ENCODE data around the gene ASAP2.

GRCh38 chr2:9206991-9207640 lies 504 bp downstream of the ASAP2 start:
- TF ChIP-seq CTCF (IDR thresholded peaks at IDR 0.05; ENCODE audit: borderline replicate concordance, extremely low read depth, low read length, poor library complexity, severe bottlenecking) = no peak
- TF ChIP-seq EZH2 (IDR thresholded peaks at IDR 0.05; ENCODE audit: borderline replicate concordance, low read depth, low read length, severe bottlenecking) = no peak
